Fibroblast of lung (primary cell): ENCODE data around the gene FBLN2. TPM values are rescaled to one million over a fixed set of nuclear protein-coding genes. Genes with fewer than 3 reads are reported as not detected.

Experiments
- DNase-seq, 2 donors: peaks; one replicate each; pipeline versions ENCODE4 v3.0.0 to v3.0.0-alpha.2; 2010; ENCODE audit warnings: low read depth in 2 of 2
- H2AFZ ChIP-seq: 2 replicates; pipeline ENCODE4 v1.5.1; 2012; ENCODE audit warnings: low read length, control low read depth, inconsistent platforms
- H3K27ac ChIP-seq: 2 replicates; pipeline ENCODE4 v1.5.1; 2011; ENCODE audit warnings: low read length, control low read depth; ENCODE audit not compliant: insufficient read depth
- H3K27me3 ChIP-seq: 2 replicates; pipeline ENCODE4 v1.5.1; 2011; ENCODE audit warnings: mild to moderate bottlenecking, low read length; ENCODE audit not compliant: control insufficient read depth, insufficient read depth
- H3K36me3 ChIP-seq: 2 replicates; pipeline ENCODE4 v1.5.1; 2011; ENCODE audit warnings: low read length; ENCODE audit not compliant: control insufficient read depth, insufficient read depth
- H3K4me1 ChIP-seq: 2 replicates; pipeline ENCODE4 v1.5.1; 2011; ENCODE audit warnings: low read length; ENCODE audit not compliant: control insufficient read depth, insufficient read depth; ENCODE audit errors: extremely low read depth
- H3K4me2 ChIP-seq: 2 replicates; pipeline ENCODE4 v1.5.1; 2011; ENCODE audit warnings: low read length, control low read depth; ENCODE audit not compliant: insufficient read depth; ENCODE audit errors: extremely low read depth
- H3K4me3 ChIP-seq, 4 experiments: fragments of 200-600 bp in 1 of 4; sonication (generic) in 1 of 4; replicated peaks in 1 of 4; 2 replicates each; pipeline ENCODE4 v1.5.1; 2011 to 2016; ENCODE audit warnings: low read length in 4 of 4, low read depth in 3 of 4, mild to moderate bottlenecking in 3 of 4, control low read depth in 2 of 4, inconsistent platforms in 1 of 4, mixed read lengths in 1 of 4; ENCODE audit not compliant: insufficient read depth in 1 of 4; ENCODE audit errors: control extremely low read depth in 1 of 4
- H3K79me2 ChIP-seq: 2 replicates; pipeline ENCODE4 v1.5.1; 2012; ENCODE audit warnings: mild to moderate bottlenecking, low read length, inconsistent platforms; ENCODE audit not compliant: control insufficient read depth, insufficient read depth
- H3K9ac ChIP-seq: 2 replicates; pipeline ENCODE4 v1.5.1; 2011; ENCODE audit warnings: mild to moderate bottlenecking, low read length, control low read depth; ENCODE audit not compliant: insufficient read depth
- H3K9me3 ChIP-seq: 2 replicates; pipeline ENCODE4 v1.5.1; 2012; ENCODE audit warnings: low read depth, low read length; ENCODE audit not compliant: control insufficient read depth, insufficient read depth
- H4K20me1 ChIP-seq: 2 replicates; pipeline ENCODE4 v1.5.1; 2011; ENCODE audit warnings: low read length; ENCODE audit not compliant: control insufficient read depth, insufficient read depth; ENCODE audit errors: extremely low read depth
- EZH2 ChIP-seq: IDR thresholded peaks from 2 replicates; pipeline ENCODE4 v1.5.1; 2012; ENCODE audit warnings: low read length, control low read depth, mild to moderate bottlenecking; ENCODE audit errors: missing control alignments
- polyA plus RNA-seq, 2 donors: library from polyadenylated mRNA; depleted of rRNA in 1 of 2; stranded (reverse) in 1 of 2; unstranded in 1 of 2; fragments of >200 nt; gene quantifications; 2 replicates each; pipeline ENCODE4 v1.2.1, GENCODE V29; 2011 to 2012; ENCODE audit warnings: missing spikeins in 1 of 2
- total RNA-seq: library from RNA; depleted of rRNA; stranded (reverse); fragments of >200 nt; gene quantifications from 2 replicates; pipeline ENCODE4 v1.2.1, GENCODE V29; 2014
- TF ChIP-seq, protein P1 (sequence below), 2 donors: IDR thresholded peaks in 1 of 2; conservative IDR thresholded peaks in 1 of 2; 1 replicate in 1 of 2; 2 replicates in 1 of 2; pipeline ENCODE4 v1.5.1; 2011 to 2012; ENCODE audit warnings: low read length in 2 of 2, control low read depth in 1 of 2, inconsistent platforms in 1 of 2, low read depth in 1 of 2, mild to moderate bottlenecking in 1 of 2

The FBLN2 gene
- total and polyA plus RNA-seq, 2 donors (not counting 1 experiment from before 2014, with no cell fraction given) = 25.4 to 138 TPM

DNA sequence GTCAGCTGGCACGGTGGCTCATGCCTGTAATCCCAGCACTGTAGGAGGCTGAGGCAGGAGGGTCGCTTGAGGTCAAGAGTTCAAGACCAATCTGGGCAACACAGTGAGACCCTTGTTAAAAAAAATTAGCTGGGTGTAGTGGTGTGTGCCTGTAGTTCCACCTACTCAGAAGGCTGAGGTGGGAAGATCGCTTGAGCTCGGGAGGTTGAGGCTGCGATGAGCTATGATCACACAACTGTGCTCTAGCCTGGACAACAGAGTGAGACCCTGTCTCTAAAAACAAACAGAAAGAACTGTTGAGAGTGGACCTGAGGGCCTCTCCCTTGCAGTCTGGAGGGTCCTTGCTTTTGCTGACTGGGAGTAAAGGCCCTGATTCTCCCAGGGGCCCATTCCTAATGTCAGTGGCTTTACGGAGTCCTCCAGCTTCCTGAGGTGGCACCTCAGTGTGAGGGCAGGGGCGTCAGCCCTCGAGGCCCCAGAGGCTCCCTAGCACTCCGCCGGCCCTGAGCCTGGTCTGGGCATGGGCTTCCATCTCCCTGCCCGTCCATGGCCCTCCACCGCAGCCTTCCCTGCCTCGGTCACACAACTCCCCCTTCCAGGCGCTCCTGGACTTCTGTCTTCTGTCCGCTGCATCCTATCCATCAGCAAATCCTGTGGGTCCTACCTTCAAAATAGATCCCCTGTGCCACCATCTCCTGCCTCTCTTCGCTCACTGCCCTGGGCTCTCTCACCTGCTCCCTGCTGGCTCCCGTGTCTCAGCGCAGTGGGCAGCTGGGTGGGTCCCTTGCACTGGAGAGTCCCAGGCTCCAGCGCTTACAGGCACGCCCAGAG, 19.0 kb downstream of the FBLN2 start:
- Histone ChIP-seq H3K9me3 (no peaks in the 10 kb centered on the region), H3K4me3 (no peak overlapping the region), H2AFZ (no peak overlapping the region), H3K36me3 (no peaks in the 10 kb centered on the region), H3K27ac (no peak overlapping the region), H3K9ac (no peak overlapping the region), H3K27me3 (no peaks in the 10 kb centered on the region), H4K20me1 (no peaks in the 10 kb centered on the region), H3K79me2 (no peaks in the 10 kb centered on the region), H3K4me2 (no peak overlapping the region), H3K4me1 (no peaks in the 10 kb centered on the region)
- no peak for DNase-seq
- TF ChIP-seq, protein P1, sequence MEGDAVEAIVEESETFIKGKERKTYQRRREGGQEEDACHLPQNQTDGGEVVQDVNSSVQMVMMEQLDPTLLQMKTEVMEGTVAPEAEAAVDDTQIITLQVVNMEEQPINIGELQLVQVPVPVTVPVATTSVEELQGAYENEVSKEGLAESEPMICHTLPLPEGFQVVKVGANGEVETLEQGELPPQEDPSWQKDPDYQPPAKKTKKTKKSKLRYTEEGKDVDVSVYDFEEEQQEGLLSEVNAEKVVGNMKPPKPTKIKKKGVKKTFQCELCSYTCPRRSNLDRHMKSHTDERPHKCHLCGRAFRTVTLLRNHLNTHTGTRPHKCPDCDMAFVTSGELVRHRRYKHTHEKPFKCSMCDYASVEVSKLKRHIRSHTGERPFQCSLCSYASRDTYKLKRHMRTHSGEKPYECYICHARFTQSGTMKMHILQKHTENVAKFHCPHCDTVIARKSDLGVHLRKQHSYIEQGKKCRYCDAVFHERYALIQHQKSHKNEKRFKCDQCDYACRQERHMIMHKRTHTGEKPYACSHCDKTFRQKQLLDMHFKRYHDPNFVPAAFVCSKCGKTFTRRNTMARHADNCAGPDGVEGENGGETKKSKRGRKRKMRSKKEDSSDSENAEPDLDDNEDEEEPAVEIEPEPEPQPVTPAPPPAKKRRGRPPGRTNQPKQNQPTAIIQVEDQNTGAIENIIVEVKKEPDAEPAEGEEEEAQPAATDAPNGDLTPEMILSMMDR (conservative IDR thresholded peaks at IDR 0.05 in 1 of 2, IDR thresholded peaks at IDR 0.05 in 1 of 2; ENCODE audit: low read depth in 1 of 2, low read length in 2 of 2) = no peak
- no peak for TF ChIP-seq EZH2

DNA sequence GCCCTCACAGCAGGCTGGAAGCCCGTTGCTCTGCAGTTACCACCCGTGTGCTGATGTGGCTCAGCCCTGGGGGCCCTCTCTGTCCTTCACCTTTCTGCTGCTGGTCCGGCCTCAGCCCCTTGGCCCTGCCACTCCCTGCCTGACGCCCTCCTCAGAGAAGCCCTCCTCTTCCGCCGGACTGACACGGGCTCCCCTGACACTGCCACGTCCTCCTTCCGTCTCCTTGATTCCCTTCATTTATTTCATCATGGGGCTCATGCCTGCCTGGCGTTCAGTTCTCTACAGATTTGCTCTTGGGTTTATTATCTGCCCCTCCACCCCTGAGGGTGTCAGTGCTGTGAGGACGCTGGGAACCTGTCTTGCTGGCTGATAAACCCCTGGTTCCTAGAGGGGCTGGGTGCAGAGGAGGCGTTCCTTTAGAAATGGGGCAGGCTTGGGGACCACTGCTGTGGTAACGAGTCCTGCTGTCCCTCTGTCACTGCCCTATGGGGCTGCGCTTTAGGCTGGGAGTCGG, 19.6 kb downstream of the FBLN2 start:
- no peak for TF ChIP-seq EZH2
- TF ChIP-seq, protein P1 (conservative IDR thresholded peaks at IDR 0.05 in 1 of 2, IDR thresholded peaks at IDR 0.05 in 1 of 2; ENCODE audit: low read depth in 1 of 2, low read length in 2 of 2) = no peak
- Histone ChIP-seq H4K20me1 (no peaks in the 10 kb centered on the region), H3K4me1 (no peaks in the 10 kb centered on the region), H3K4me3 (no peak overlapping the region), H3K4me2 (no peak overlapping the region), H3K27ac (no peak overlapping the region), H3K9ac (no peak overlapping the region), H3K79me2 (no peaks in the 10 kb centered on the region), H2AFZ (no peak overlapping the region), H3K36me3 (no peaks in the 10 kb centered on the region), H3K9me3 (no peaks in the 10 kb centered on the region), H3K27me3 (no peaks in the 10 kb centered on the region)
- DNase-seq = no peak

DNA sequence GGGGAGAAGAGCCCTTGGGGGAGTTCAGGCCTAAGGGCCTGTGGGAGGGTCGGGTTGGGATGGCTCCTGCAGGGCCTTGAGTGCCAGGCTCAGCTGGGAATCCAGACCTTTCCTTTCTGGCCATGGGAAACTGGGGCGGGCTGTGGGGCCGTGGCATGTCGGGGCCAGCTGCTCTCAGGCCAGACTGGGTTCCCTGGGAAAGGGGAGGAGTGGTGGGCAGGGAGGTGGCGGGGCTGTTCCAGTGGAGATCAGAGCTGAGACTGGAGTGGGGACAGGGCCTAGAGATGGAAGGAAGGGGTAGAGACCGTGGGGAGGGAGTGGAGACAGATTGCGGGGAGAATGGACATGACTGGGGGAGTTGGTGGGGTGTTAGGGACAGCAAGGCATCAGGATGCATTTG, 20.3 kb downstream of the FBLN2 start:
- no peak for TF ChIP-seq EZH2
- TF ChIP-seq, protein P1 (conservative IDR thresholded peaks at IDR 0.05 in 1 of 2, IDR thresholded peaks at IDR 0.05 in 1 of 2; ENCODE audit: low read depth in 1 of 2, low read length in 2 of 2) = no peak
- Histone ChIP-seq H2AFZ (no peak overlapping the region), H3K36me3 (no peaks in the 10 kb centered on the region), H3K4me2 (no peak overlapping the region), H3K9me3 (no peaks in the 10 kb centered on the region), H4K20me1 (no peaks in the 10 kb centered on the region), H3K4me3 (no peak overlapping the region), H3K79me2 (no peaks in the 10 kb centered on the region), H3K27ac (no peak overlapping the region), H3K4me1 (no peaks in the 10 kb centered on the region), H3K27me3 (no peaks in the 10 kb centered on the region), H3K9ac (no peak overlapping the region)
- no peak for DNase-seq
